ENCODE measurements around the gene MNX1. TPM values are rescaled to one million over a fixed set of nuclear protein-coding genes. Genes with fewer than 3 reads are reported as not detected.

Gene MNX1
- total and polyA plus RNA-seq, 2 donors (not counting 3 experiments of a cell fraction or from before 2014, with no cell fraction given): not detected

DNA sequence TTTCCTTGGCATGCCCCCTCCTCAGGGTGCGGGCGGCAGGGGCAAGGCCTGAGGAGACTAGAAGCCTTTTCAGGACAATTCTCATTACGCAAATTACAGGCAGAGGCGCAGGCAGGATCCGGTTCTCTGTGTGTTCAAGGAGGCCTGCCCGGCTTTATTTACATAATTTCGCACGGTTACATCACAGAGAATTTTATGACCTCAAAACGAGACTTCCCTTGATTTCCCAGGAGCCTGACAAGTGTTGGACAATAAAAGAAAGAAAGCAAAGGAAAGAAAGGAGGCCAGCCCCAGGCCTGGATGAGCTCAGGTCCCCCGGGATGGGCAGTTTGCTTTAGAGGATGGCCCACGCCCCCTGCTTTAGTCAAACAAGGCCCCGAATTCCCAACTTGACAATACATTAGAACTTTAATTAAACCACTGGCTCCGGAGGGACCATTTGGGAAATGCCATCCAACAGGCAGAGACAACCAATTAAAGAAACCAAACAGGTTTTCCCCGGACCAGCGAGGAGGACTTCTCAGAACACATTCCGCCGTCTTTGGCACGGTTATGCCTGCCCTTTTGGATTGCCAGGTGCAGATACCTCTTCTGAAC, 2.9 kb downstream of the MNX1 start:
- Histone ChIP-seq H3K9me3 (replicated peaks; ENCODE audit: control insufficient read depth, insufficient read depth, low read length) (no peaks in the 10 kb centered on the region), H3K4me3 (replicated peaks in 1 of 3; ENCODE audit: insufficient read depth in 1 of 3, low read depth in 1 of 3, low read length in 3 of 3) (no peak overlapping the region), H3K9ac (replicated peaks; ENCODE audit: extremely low read depth, insufficient read depth, low read length) (no peak overlapping the region), H3K4me1 (ENCODE audit: control insufficient read depth, extremely low read depth, insufficient read depth, low read length) (no peaks in the 10 kb centered on the region), H3K27me3 (ENCODE audit: control insufficient read depth in 2 of 2, insufficient read depth in 2 of 2, low read length in 2 of 2) (peaks cover 70 to 96% of the 10 kb centered on the region in 2 experiments), H3K4me2 (ENCODE audit: insufficient read depth, low read length) (no peak overlapping the region), H2AFZ (ENCODE audit: low read depth, low read length) (no peak overlapping the region), H3K79me2 (ENCODE audit: control insufficient read depth, insufficient read depth, low read length) (no peaks in the 10 kb centered on the region), H3K27ac (ENCODE audit: insufficient read depth, low read depth, low read length) (no peak overlapping the region), H3K36me3 (ENCODE audit: control insufficient read depth in 2 of 2, extremely low read depth in 1 of 2, insufficient read depth in 2 of 2, low read length in 2 of 2) (no peaks in the 10 kb centered on the region), H3K9me1 (replicated peaks; ENCODE audit: control insufficient read depth, extremely low read depth, insufficient read depth, low read length) (no peaks in the 10 kb centered on the region), H4K20me1 (replicated peaks; ENCODE audit: control insufficient read depth, extremely low read depth, insufficient read depth, low read length) (no peaks in the 10 kb centered on the region)
- POLR2A ChIA-PET: no interaction called here
- DNase-seq (ENCODE audit: low read depth, low spot score) (no peak), FAIRE-seq (no peak)
- intact Hi-C loops (cut with micrococcal nuclease): no loop called here
- CTCF ChIA-PET: no interaction called here
- TF ChIP-seq, protein P1, sequence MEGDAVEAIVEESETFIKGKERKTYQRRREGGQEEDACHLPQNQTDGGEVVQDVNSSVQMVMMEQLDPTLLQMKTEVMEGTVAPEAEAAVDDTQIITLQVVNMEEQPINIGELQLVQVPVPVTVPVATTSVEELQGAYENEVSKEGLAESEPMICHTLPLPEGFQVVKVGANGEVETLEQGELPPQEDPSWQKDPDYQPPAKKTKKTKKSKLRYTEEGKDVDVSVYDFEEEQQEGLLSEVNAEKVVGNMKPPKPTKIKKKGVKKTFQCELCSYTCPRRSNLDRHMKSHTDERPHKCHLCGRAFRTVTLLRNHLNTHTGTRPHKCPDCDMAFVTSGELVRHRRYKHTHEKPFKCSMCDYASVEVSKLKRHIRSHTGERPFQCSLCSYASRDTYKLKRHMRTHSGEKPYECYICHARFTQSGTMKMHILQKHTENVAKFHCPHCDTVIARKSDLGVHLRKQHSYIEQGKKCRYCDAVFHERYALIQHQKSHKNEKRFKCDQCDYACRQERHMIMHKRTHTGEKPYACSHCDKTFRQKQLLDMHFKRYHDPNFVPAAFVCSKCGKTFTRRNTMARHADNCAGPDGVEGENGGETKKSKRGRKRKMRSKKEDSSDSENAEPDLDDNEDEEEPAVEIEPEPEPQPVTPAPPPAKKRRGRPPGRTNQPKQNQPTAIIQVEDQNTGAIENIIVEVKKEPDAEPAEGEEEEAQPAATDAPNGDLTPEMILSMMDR (IDR thresholded peaks at IDR 0.05; ENCODE audit: extremely low read depth in 1 of 2, insufficient read depth in 1 of 2, low read depth in 1 of 2, low read length in 2 of 2): no peak
- TF ChIP-seq GATA2 (IDR thresholded peaks at IDR 0.05; ENCODE audit: insufficient read depth, insufficient read length, low read depth, low read length) (no peak), JUN (IDR thresholded peaks at IDR 0.05; ENCODE audit: borderline replicate concordance, insufficient read depth, insufficient read length, low read depth) (no peak), EZH2 (IDR thresholded peaks at IDR 0.05; ENCODE audit: borderline replicate concordance, low read depth, low read length, severe bottlenecking) (no peak), MAX (IDR thresholded peaks at IDR 0.05; ENCODE audit: insufficient read depth, insufficient read length) (no peak), FOS (IDR thresholded peaks at IDR 0.05; ENCODE audit: borderline replicate concordance, insufficient read depth, low read length) (no peak), POLR2AphosphoS5 (IDR thresholded peaks at IDR 0.05; ENCODE audit: insufficient read depth, low read depth, low read length) (no peak), MYC (IDR thresholded peaks at IDR 0.05; ENCODE audit: low read depth, low read length) (no peak), POLR2A (IDR thresholded peaks at IDR 0.05; ENCODE audit: low read depth, low read length) (no peak)
- no TSS peak for BruUV-seq (replicated peaks)
- dilution Hi-C loops (cut with MboI; ENCODE audit: extremely low pct_ligation_motif_present, low sequenced_read_pairs): no loop called here

Measured in endothelial cell of umbilical vein (primary cell).